Prostate gland (tissue), 2 donors: ENCODE results near the gene ABCA2. TPM values are rescaled to one million over a fixed set of nuclear protein-coding genes. Genes with fewer than 3 reads are reported as not detected.
"Not testable (repeated sequence)": the region's sequence is repeated elsewhere in the genome, so short reads cannot be mapped to it uniquely, and the experiment has no call there.

ENCODE experiments used
- DNase-seq: peaks from one replicate; pipeline ENCODE4 v3.0.0-alpha.2; 2019; ENCODE audit warnings: low spot score
- H3K27ac ChIP-seq, 2 donors: fragments of 200-600 bp; sonication (generic); 2 replicates each; pipeline ENCODE4 v1.5.1; 2017 to 2019
- H3K27me3 ChIP-seq: fragments of 200-600 bp; sonication (generic); replicated peaks from 2 replicates; pipeline ENCODE4 v1.5.1; 2019; ENCODE audit not compliant: insufficient read depth
- H3K36me3 ChIP-seq, 2 donors: fragments of 200-600 bp; sonication (generic); 1 replicate in 1 of 2; 2 replicates in 1 of 2; pipeline versions ENCODE4 v1.5.1 to v1.8.1; 2017 to 2019
- H3K4me1 ChIP-seq: fragments of 200-600 bp; sonication (generic); replicated peaks from 2 replicates; pipeline ENCODE4 v1.5.1; 2019
- H3K4me3 ChIP-seq, 2 donors: fragments of 200-600 bp; sonication (generic); 2 replicates each; pipeline ENCODE4 v1.5.1; 2017 to 2019
- H3K9me3 ChIP-seq: fragments of 200-600 bp; sonication (generic); 2 replicates; pipeline ENCODE4 v1.5.1; 2017
- CTCF ChIP-seq, 4 experiments: fragments of 200-600 bp in 2 of 4; fragments of 450-650 bp in 2 of 4; sonication (generic) in 2 of 4; IDR thresholded peaks; 1 replicate in 3 of 4; 2 replicates in 1 of 4; pipeline ENCODE4 v1.5.1; 2016 to 2019; ENCODE audit warnings: antibody characterized with exemption in 4 of 4, mild to moderate bottlenecking in 2 of 4, moderate library complexity in 2 of 4
- POLR2A ChIP-seq: fragments of 450-650 bp; IDR thresholded peaks from one replicate; pipeline ENCODE4 v1.6.1; 2016; ENCODE audit warnings: antibody characterized with exemption, mild to moderate bottlenecking
- POLR2AphosphoS5 ChIP-seq: sonication (generic); formaldehyde crosslinking; IDR thresholded peaks from one replicate; pipeline ENCODE4 v1.6.1; 2017; ENCODE audit warnings: antibody characterized with exemption
- WGBS: methylation state at CpG from one replicate; pipeline ENCODE4 v1.1.5; 2018; 5-methylcytosine and 5-hydroxymethylcytosine counted together
- intact Hi-C: fragments of 100-400 bp; cut with DNase I; formaldehyde crosslinking; loops from one replicate; pipeline ENCODE4 v1.14.2; 2022
- total RNA-seq, 2 donors: library from RNA; depleted of rRNA; stranded (reverse); fragments of >200 nt; gene quantifications; one replicate each; pipeline ENCODE4 v1.1.0, GENCODE V29; 2016

Gene ABCA2
- total RNA-seq, 2 donors from 2014 or later, result 27.4 to 79.1 TPM

GRCh38 chr9:137006116-137007003, 21.7 kb downstream of the ABCA2 start:
- no peaks in the 10 kb centered on the region for H3K27me3 ChIP-seq
- TF ChIP-seq CTCF (IDR thresholded peaks at IDR 0.05) (no peak), POLR2A (no peak), POLR2AphosphoS5 (no peak)
- DNase-seq, result no peak

GRCh38 chr9:137004285-137004684, 23.8 kb downstream of the ABCA2 start:
- H3K4me1 ChIP-seq, intact Hi-C loops, H3K9me3 ChIP-seq, DNase-seq, H3K27ac ChIP-seq, H3K36me3 ChIP-seq, H3K4me3 ChIP-seq, H3K27me3 ChIP-seq: not testable (repeated sequence)
- 52% methylated on average over 15 of the region's 17 CpGs for WGBS
- TF ChIP-seq CTCF (IDR thresholded peaks at IDR 0.05), result peak in 2 of 4 experiments; percentile 43 to 54

More at GRCh38 chr9:137006116-137007003, 21.7 kb downstream of the ABCA2 start:
- Histone ChIP-seq H3K4me3 (no peak overlapping the region), H3K4me1 (no peaks in the 10 kb centered on the region), H3K27ac (no peak overlapping the region), H3K36me3 (no peaks in the 10 kb centered on the region), H3K9me3 (no peaks in the 10 kb centered on the region)
- 79% methylated on average over 24 of the region's 24 CpGs for WGBS
- intact Hi-C loops, result no loop called here

- H3K27me3 ChIP-seq, result no peaks in the 10 kb centered on the region
- no peaks in the 10 kb centered on the region for H3K36me3 ChIP-seq
- DNase-seq, result no peak
- no peak overlapping the region for H3K27ac ChIP-seq
- no peaks in the 10 kb centered on the region for H3K9me3 ChIP-seq
- TF ChIP-seq CTCF (IDR thresholded peaks at IDR 0.05), result no peak
- TF ChIP-seq POLR2AphosphoS5, result no peak
- WGBS, result 85% methylated on average over 10 of the region's 10 CpGs
- no peak overlapping the region for H3K4me3 ChIP-seq
- H3K4me1 ChIP-seq, result no peaks in the 10 kb centered on the region
- intact Hi-C loops, result no loop called here
Measured at GRCh38 chr9:137002646-137003041, 25.4 kb downstream of the ABCA2 start.

- no peak for TF ChIP-seq POLR2AphosphoS5
- TF ChIP-seq POLR2A, result no peak
- TF ChIP-seq CTCF (IDR thresholded peaks at IDR 0.05), result no peak
- intact Hi-C loops, result no loop called here
- H3K27me3 ChIP-seq, result no peaks in the 10 kb centered on the region
- DNase-seq, result no peak
- no peak overlapping the region for H3K4me3 ChIP-seq
- 84% methylated on average over 20 of the region's 20 CpGs for WGBS
- H3K27ac ChIP-seq, result no peak overlapping the region
- no peaks in the 10 kb centered on the region for H3K9me3 ChIP-seq
- no peaks in the 10 kb centered on the region for H3K36me3 ChIP-seq
- no peaks in the 10 kb centered on the region for H3K4me1 ChIP-seq
Measured at GRCh38 chr9:137001857-137002645, 26.0 kb downstream of the ABCA2 start.
